SU-DHL-6 (cell line): ENCODE results near the gene CELSR3.

Experiments used
- H2AFZ ChIP-seq: fragments of 200-600 bp; sonication (generic); 2 replicates; pipeline ENCODE4 v1.6.1; 2014; ENCODE audit warnings: low read depth, mild to moderate bottlenecking, moderate library complexity, mixed read lengths, antibody characterized with exemption, low read length; ENCODE audit not compliant: severe bottlenecking
- H3F3A ChIP-seq: fragments of 200-600 bp; shearing (Covaris generic); 2 replicates; pipeline ENCODE4 v1.6.0; 2016; ENCODE audit warnings: antibody characterized with exemption, mild to moderate bottlenecking; ENCODE audit not compliant: insufficient read depth
- H3K27ac ChIP-seq: fragments of 200-600 bp; sonication (generic); 2 replicates; pipeline ENCODE4 v1.5.1; 2016; ENCODE audit warnings: low read depth, mild to moderate bottlenecking, low read length, moderate library complexity, mixed read lengths
- H3K27me3 ChIP-seq: fragments of 200-600 bp; sonication (generic), shearing (Covaris generic); 2 replicates; pipeline ENCODE4 v1.6.0; 2014; ENCODE audit warnings: mild to moderate bottlenecking, low read length
- H3K36me3 ChIP-seq: fragments of 200-600 bp; sonication (generic); 2 replicates; pipeline ENCODE4 v1.6.1; 2014; ENCODE audit warnings: mild to moderate bottlenecking, low read length, mixed read lengths
- H3K4me2 ChIP-seq: fragments of 300-600, 200-600 bp; shearing (Covaris generic), sonication (generic); 2 replicates; pipeline ENCODE4 v1.6.0; 2014; ENCODE audit warnings: low read length, low read depth, mild to moderate bottlenecking; ENCODE audit not compliant: poor library complexity, severe bottlenecking
- H3K4me3 ChIP-seq: fragments of 200-600 bp; sonication (generic); 2 replicates; pipeline ENCODE4 v1.5.1; 2014; ENCODE audit warnings: antibody characterized with exemption, low read length, mild to moderate bottlenecking, mixed read lengths; ENCODE audit not compliant: insufficient read depth, poor library complexity, severe bottlenecking
- H3K79me2 ChIP-seq: fragments of 200-600 bp; sonication (generic); 2 replicates; pipeline ENCODE4 v1.6.1; 2014; ENCODE audit warnings: mild to moderate bottlenecking, low read length, moderate library complexity; ENCODE audit not compliant: insufficient read depth
- H3K9ac ChIP-seq: fragments of 200-600 bp; sonication (generic); 2 replicates; pipeline ENCODE4 v1.7.0; 2014; ENCODE audit warnings: mild to moderate bottlenecking, low read length
- H3K9me2 ChIP-seq: fragments of 200-600 bp; sonication (generic); replicated peaks from 2 replicates; pipeline ENCODE4 v1.6.1; 2014; ENCODE audit warnings: low read length; ENCODE audit not compliant: insufficient read depth
- H3K9me3 ChIP-seq: fragments of 200-600 bp; sonication (generic); 2 replicates; pipeline ENCODE4 v1.6.1; 2014; ENCODE audit warnings: low read length, mixed read lengths; ENCODE audit not compliant: insufficient read depth
- H4K20me1 ChIP-seq: fragments of 200-600 bp; sonication (generic); 2 replicates; pipeline ENCODE4 v1.6.1; 2014; ENCODE audit warnings: low read depth, mild to moderate bottlenecking, antibody characterized with exemption, low read length, moderate library complexity, mixed read lengths
- EZH2phosphoT487 ChIP-seq: fragments of 200-600 bp; sonication (generic), shearing (Covaris generic); conservative IDR thresholded peaks from 2 replicates; pipeline ENCODE4 v1.6.1; 2018; ENCODE audit warnings: mild to moderate bottlenecking, antibody characterized with exemption, low read length, moderate library complexity, mixed read lengths
- TF ChIP-seq, protein P1 (sequence below): fragments of 200-600 bp; sonication (generic); IDR thresholded peaks from one replicate; pipeline ENCODE4 v1.5.1; 2017; ENCODE audit warnings: antibody characterized with exemption, mild to moderate bottlenecking, low read length, moderate library complexity; ENCODE audit not compliant: insufficient read depth, poor library complexity, severe bottlenecking

Gene CELSR3

GRCh38 chr3:48644898-48645760 lies 17.6 kb downstream of the CELSR3 start:
- H3K36me3 ChIP-seq = no peaks in the 10 kb centered on the region
- H3K9ac ChIP-seq = no peak overlapping the region
- no peaks in the 10 kb centered on the region for H4K20me1 ChIP-seq
- TF ChIP-seq, protein P1, sequence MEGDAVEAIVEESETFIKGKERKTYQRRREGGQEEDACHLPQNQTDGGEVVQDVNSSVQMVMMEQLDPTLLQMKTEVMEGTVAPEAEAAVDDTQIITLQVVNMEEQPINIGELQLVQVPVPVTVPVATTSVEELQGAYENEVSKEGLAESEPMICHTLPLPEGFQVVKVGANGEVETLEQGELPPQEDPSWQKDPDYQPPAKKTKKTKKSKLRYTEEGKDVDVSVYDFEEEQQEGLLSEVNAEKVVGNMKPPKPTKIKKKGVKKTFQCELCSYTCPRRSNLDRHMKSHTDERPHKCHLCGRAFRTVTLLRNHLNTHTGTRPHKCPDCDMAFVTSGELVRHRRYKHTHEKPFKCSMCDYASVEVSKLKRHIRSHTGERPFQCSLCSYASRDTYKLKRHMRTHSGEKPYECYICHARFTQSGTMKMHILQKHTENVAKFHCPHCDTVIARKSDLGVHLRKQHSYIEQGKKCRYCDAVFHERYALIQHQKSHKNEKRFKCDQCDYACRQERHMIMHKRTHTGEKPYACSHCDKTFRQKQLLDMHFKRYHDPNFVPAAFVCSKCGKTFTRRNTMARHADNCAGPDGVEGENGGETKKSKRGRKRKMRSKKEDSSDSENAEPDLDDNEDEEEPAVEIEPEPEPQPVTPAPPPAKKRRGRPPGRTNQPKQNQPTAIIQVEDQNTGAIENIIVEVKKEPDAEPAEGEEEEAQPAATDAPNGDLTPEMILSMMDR = no peak
- no peak for TF ChIP-seq EZH2phosphoT487
- no peak overlapping the region for H2AFZ ChIP-seq
- H3K9me3 ChIP-seq = no peaks in the 10 kb centered on the region
- no peak overlapping the region for H3K4me3 ChIP-seq
- H3K9me2 ChIP-seq = no peaks in the 10 kb centered on the region
- no peaks in the 10 kb centered on the region for H3F3A ChIP-seq
- H3K27me3 ChIP-seq = no peaks in the 10 kb centered on the region
- no peaks in the 10 kb centered on the region for H3K79me2 ChIP-seq
- H3K4me2 ChIP-seq = no peak overlapping the region
- no peak overlapping the region for H3K27ac ChIP-seq

DNA sequence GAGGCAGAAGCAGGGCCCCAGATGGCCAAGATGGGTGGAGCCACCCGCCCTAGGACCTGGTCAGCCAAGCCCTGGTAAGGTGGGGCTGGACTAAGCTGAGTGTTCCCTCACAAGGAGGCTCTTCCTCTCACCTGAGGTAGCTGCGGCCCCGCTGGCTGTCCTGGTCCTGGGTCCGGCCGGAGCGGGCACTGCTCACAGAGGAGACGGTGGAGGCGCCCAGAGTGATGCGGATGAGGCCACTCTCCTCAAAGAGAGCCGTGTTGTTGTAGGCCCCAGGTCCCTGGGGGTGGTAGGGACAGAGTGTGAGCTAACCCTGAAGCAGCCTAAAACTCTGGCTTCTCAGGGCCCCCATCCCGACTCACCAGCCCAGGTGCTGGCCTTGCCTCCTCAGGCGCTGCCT lies 20.1 kb downstream of the CELSR3 start:
- H3K4me3 ChIP-seq = no peak overlapping the region
- TF ChIP-seq, protein P1 = no peak
- TF ChIP-seq EZH2phosphoT487 = no peak
- no peaks in the 10 kb centered on the region for H3K9me3 ChIP-seq
- no peak overlapping the region for H2AFZ ChIP-seq
- H3K9me2 ChIP-seq = no peaks in the 10 kb centered on the region
- no peaks in the 10 kb centered on the region for H3K27me3 ChIP-seq
- no peak overlapping the region for H3K9ac ChIP-seq
- no peak overlapping the region for H3K27ac ChIP-seq
- H4K20me1 ChIP-seq = no peaks in the 10 kb centered on the region
- no peaks in the 10 kb centered on the region for H3K36me3 ChIP-seq
- no peaks in the 10 kb centered on the region for H3K79me2 ChIP-seq
- no peaks in the 10 kb centered on the region for H3F3A ChIP-seq
- no peak overlapping the region for H3K4me2 ChIP-seq

GRCh38 chr3:48641396-48641795 lies 21.3 kb downstream of the CELSR3 start:
- no peaks in the 10 kb centered on the region for H4K20me1 ChIP-seq

More at GRCh38 chr3:48641396-48641795, 21.3 kb downstream of the CELSR3 start:
- no peaks in the 10 kb centered on the region for H3K9me3 ChIP-seq
- no peak overlapping the region for H3K4me2 ChIP-seq
- no peaks in the 10 kb centered on the region for H3K9me2 ChIP-seq
- no peak for TF ChIP-seq EZH2phosphoT487
- TF ChIP-seq, protein P1 = no peak
- no peak overlapping the region for H3K9ac ChIP-seq
- H3K79me2 ChIP-seq = no peaks in the 10 kb centered on the region
- no peaks in the 10 kb centered on the region for H3F3A ChIP-seq
- no peak overlapping the region for H3K27ac ChIP-seq
- no peaks in the 10 kb centered on the region for H3K36me3 ChIP-seq
- no peak overlapping the region for H2AFZ ChIP-seq
- H3K27me3 ChIP-seq = no peaks in the 10 kb centered on the region
- no peak overlapping the region for H3K4me3 ChIP-seq
